Lower lobe of right lung (tissue), 2 donors: ENCODE results near the gene OR1E1. TPM values are rescaled to one million over a fixed set of nuclear protein-coding genes. Genes with fewer than 3 reads are reported as not detected.
A peak's percentile ranks its signal among the peaks of the same experiment; 100 is the strongest.
"Not testable (repeated sequence)": the region's sequence is repeated elsewhere in the genome, so short reads cannot be mapped to it uniquely, and the experiment has no call there.

ENCODE experiments used
- ATAC-seq, 2 donors: fragments of 200-7000 bp; cut with Tn5 transposase; one replicate each; pipeline ENCODE4 v1.9.1; 2020 to 2022; ENCODE audit warnings: mild to moderate bottlenecking in 2 of 2, moderate library complexity in 2 of 2
- DNase-seq: peaks from one replicate; pipeline ENCODE4 v3.0.0-alpha.2; 2020
- H3K27ac ChIP-seq: fragments of 200-600 bp; one replicate; pipeline ENCODE4 v1.8.0; 2022
- H3K27me3 ChIP-seq: fragments of 200-600 bp; one replicate; pipeline ENCODE4 v1.8.0; 2022; ENCODE audit warnings: low read depth
- H3K36me3 ChIP-seq: fragments of 200-600 bp; one replicate; pipeline ENCODE4 v1.8.0; 2022; ENCODE audit warnings: mild to moderate bottlenecking
- H3K4me1 ChIP-seq: fragments of 200-600 bp; one replicate; pipeline ENCODE4 v1.8.0; 2022
- H3K4me3 ChIP-seq: fragments of 200-600 bp; one replicate; pipeline ENCODE4 v1.8.0; 2022; ENCODE audit warnings: mild to moderate bottlenecking
- H3K9me3 ChIP-seq: fragments of 200-600 bp; one replicate; pipeline ENCODE4 v1.8.0; 2022
- intact Hi-C: fragments of 100-400 bp; cut with DNase I; formaldehyde crosslinking; loops from one replicate; pipeline ENCODE4 v1.11.0; 2022
- total RNA-seq: library from RNA; stranded (reverse); fragmentation: NEBNext Ultra II Directional; extraction: Animal tissue kit (Norgen Biotek cat#: 25700); gene quantifications from one replicate; pipeline ENCODE4 v1.2.1, GENCODE V29; 2021
- TF ChIP-seq, protein P1 (sequence below): fragments of 200-600 bp; IDR thresholded peaks from one replicate; pipeline ENCODE4 v1.8.0; 2022; ENCODE audit warnings: antibody characterized with exemption, mild to moderate bottlenecking
- donor health status: DM: no; HTN: yes; CAD: no; lungs with severe emphysema.

Gene OR1E1
- total RNA-seq, 1 donor from 2014 or later: not detected

- Histone ChIP-seq H3K27me3 (no peaks in the 10 kb centered on the region), H3K36me3 (no peaks in the 10 kb centered on the region), H3K4me1 (no peaks in the 10 kb centered on the region), H3K9me3 (no peaks in the 10 kb centered on the region), H3K4me3 (no peak overlapping the region), H3K27ac (no peak overlapping the region)
- TF ChIP-seq, protein P1, sequence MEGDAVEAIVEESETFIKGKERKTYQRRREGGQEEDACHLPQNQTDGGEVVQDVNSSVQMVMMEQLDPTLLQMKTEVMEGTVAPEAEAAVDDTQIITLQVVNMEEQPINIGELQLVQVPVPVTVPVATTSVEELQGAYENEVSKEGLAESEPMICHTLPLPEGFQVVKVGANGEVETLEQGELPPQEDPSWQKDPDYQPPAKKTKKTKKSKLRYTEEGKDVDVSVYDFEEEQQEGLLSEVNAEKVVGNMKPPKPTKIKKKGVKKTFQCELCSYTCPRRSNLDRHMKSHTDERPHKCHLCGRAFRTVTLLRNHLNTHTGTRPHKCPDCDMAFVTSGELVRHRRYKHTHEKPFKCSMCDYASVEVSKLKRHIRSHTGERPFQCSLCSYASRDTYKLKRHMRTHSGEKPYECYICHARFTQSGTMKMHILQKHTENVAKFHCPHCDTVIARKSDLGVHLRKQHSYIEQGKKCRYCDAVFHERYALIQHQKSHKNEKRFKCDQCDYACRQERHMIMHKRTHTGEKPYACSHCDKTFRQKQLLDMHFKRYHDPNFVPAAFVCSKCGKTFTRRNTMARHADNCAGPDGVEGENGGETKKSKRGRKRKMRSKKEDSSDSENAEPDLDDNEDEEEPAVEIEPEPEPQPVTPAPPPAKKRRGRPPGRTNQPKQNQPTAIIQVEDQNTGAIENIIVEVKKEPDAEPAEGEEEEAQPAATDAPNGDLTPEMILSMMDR: no peak
- intact Hi-C loops: no loop called here
- DNase-seq (no peak), ATAC-seq (no peak)
Measured at GRCh38 chr17:3418222-3418621, 20.0 kb upstream of the OR1E1 start.

DNA sequence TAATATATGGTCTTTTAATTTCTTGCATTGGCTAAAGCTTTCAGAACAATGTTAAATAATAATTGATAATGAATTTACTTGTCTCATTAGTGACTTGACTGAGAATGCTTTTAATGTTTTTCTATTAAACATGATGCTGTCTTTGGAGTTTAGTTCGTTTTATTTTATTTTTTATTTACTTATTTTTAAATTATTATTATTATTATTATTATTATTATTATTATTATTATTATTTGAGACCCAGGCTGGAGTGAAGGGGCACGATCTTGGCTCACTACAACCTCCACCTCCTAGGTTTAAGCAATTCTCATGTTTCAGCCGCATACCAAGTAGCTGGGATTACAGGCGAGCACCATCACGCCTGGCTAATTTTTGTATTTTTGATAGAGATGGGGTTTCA lies 17.4 kb upstream of the OR1E1 start:
- Histone ChIP-seq H3K9me3 (no peaks in the 10 kb centered on the region), H3K4me1 (no peaks in the 10 kb centered on the region), H3K27ac (no peak overlapping the region), H3K4me3 (no peak overlapping the region), H3K36me3 (no peaks in the 10 kb centered on the region), H3K27me3 (no peaks in the 10 kb centered on the region)
- TF ChIP-seq, protein P1: no peak
- ATAC-seq (no peak), DNase-seq (no peak)
- intact Hi-C loops: no loop called here

- H3K4me1 ChIP-seq, H3K36me3 ChIP-seq, intact Hi-C loops, DNase-seq, ATAC-seq, H3K27ac ChIP-seq, H3K9me3 ChIP-seq, H3K27me3 ChIP-seq, H3K4me3 ChIP-seq: not testable (repeated sequence)
Measured at GRCh38 chr17:3412216-3412615, 14.0 kb upstream of the OR1E1 start.

- Histone ChIP-seq H3K4me3 (no peak within 1 kb of the TSS), H3K9me3 (peaks cover 4% of the 10 kb centered on the region), H3K4me1 (no peaks in the 10 kb centered on the region), H3K27ac (no peak within 1 kb of the TSS), H3K36me3 (no peaks in the 10 kb centered on the region), H3K27me3 (no peaks in the 10 kb centered on the region)
- ATAC-seq: no peak
- intact Hi-C loops: no loop called here
- TF ChIP-seq, protein P1: no peak
- no peak for DNase-seq
Measured at GRCh38 chr17:3411070-3411469, 12.9 kb upstream of the OR1E1 start, which contains the start of gene OR3A3. Gene OR3A3 (plus strand): TSS chr17:3411370.

GRCh38 chr17:3403856-3404255 lies 5.6 kb upstream of the OR1E1 start:
- DNase-seq, ATAC-seq, H3K9me3 ChIP-seq, intact Hi-C loops, H3K4me3 ChIP-seq, H3K36me3 ChIP-seq, H3K27me3 ChIP-seq, H3K27ac ChIP-seq, H3K4me1 ChIP-seq: not testable (repeated sequence)

GRCh38 chr17:3401786-3402185 lies 3.6 kb upstream of the OR1E1 start:
- TF ChIP-seq, protein P1: no peak
- intact Hi-C loops: no loop called here

GRCh38 chr17:3400055-3400454 lies 1.8 kb upstream of the OR1E1 start:
- no peak for ATAC-seq
- DNase-seq: no peak
- Histone ChIP-seq H3K27ac (no peak overlapping the region), H3K36me3 (no peaks in the 10 kb centered on the region), H3K9me3 (no peaks in the 10 kb centered on the region), H3K4me3 (no peak overlapping the region), H3K4me1 (no peaks in the 10 kb centered on the region), H3K27me3 (peaks cover 5% of the 10 kb centered on the region)
- intact Hi-C loops: no loop called here
- TF ChIP-seq, protein P1: no peak

More at GRCh38 chr17:3401786-3402185, 3.6 kb upstream of the OR1E1 start:
- H3K4me1 ChIP-seq: no peaks in the 10 kb centered on the region
- DNase-seq (no peak), ATAC-seq (no peak)
- H3K9me3 ChIP-seq: peaks cover 4% of the 10 kb centered on the region
- H3K36me3 ChIP-seq: no peaks in the 10 kb centered on the region
- no peak overlapping the region for H3K27ac ChIP-seq
- no peak overlapping the region for H3K4me3 ChIP-seq
- peaks cover 5% of the 10 kb centered on the region for H3K27me3 ChIP-seq

GRCh38 chr17:3397801-3398200 lies 409 bp downstream of the OR1E1 start:
- peak in 1 of 2 donors; percentile 41 for ATAC-seq
- H3K4me1 ChIP-seq, DNase-seq, intact Hi-C loops, H3K27ac ChIP-seq, H3K9me3 ChIP-seq, H3K36me3 ChIP-seq, H3K4me3 ChIP-seq: not testable (repeated sequence)
- H3K27me3 ChIP-seq: peaks cover 12% of the 10 kb centered on the region
